ENCODE results near the gene RPN1. TPM values are rescaled to one million over a fixed set of nuclear protein-coding genes. Genes with fewer than 3 reads are reported as not detected.
"Not testable (repeated sequence)": the region's sequence is repeated elsewhere in the genome, so short reads cannot be mapped to it uniquely, and the experiment has no call there.

Gene RPN1
- total RNA-seq, 1 donor from 2014 or later: 121 TPM

GRCh38 chr3:128680603-128681368 is 30.2 kb upstream of the RPN1 start:
- peak overlapping the region; percentile 82 for H3K4me3 Mint-ChIP-seq (ENCODE audit: unreplicated experiment)
- no peaks in the 10 kb centered on the region for H3K9me3 Mint-ChIP-seq (ENCODE audit: unreplicated experiment)
- H3K27me3 Mint-ChIP-seq (ENCODE audit: unreplicated experiment): peaks cover 2% of the 10 kb centered on the region
- TF ChIP-seq CTCF (IDR thresholded peaks at IDR 0.05; ENCODE audit: partially characterized antibody, unreplicated experiment): peak; percentile 80
- H3K4me1 Mint-ChIP-seq (ENCODE audit: low read depth, unreplicated experiment): no peaks in the 10 kb centered on the region
- peak overlapping the region; percentile 98 for H3K27ac Mint-ChIP-seq (ENCODE audit: unreplicated experiment)
- peak; percentile 94 for DNase-seq
- H3K36me3 Mint-ChIP-seq (ENCODE audit: unreplicated experiment): no peaks in the 10 kb centered on the region

- no peak overlapping the region for H3K27ac Mint-ChIP-seq (ENCODE audit: unreplicated experiment)
Observed at GRCh38 chr3:128679338-128679737, 28.7 kb upstream of the RPN1 start.

GRCh38 chr3:128675802-128676201 is 25.2 kb upstream of the RPN1 start:
- not testable (repeated sequence) for DNase-seq; H3K27me3 Mint-ChIP-seq (ENCODE audit: unreplicated experiment); H3K4me1 Mint-ChIP-seq (ENCODE audit: low read depth, unreplicated experiment); H3K4me3 Mint-ChIP-seq (ENCODE audit: unreplicated experiment); H3K27ac Mint-ChIP-seq (ENCODE audit: unreplicated experiment); H3K36me3 Mint-ChIP-seq (ENCODE audit: unreplicated experiment); H3K9me3 Mint-ChIP-seq (ENCODE audit: unreplicated experiment)

More at GRCh38 chr3:128679338-128679737, 28.7 kb upstream of the RPN1 start:
- Mint-ChIP-seq H3K4me3 (ENCODE audit: unreplicated experiment) (no peak overlapping the region), H3K4me1 (ENCODE audit: low read depth, unreplicated experiment) (no peaks in the 10 kb centered on the region), H3K36me3 (ENCODE audit: unreplicated experiment) (no peaks in the 10 kb centered on the region), H3K9me3 (ENCODE audit: unreplicated experiment) (no peaks in the 10 kb centered on the region), H3K27me3 (ENCODE audit: unreplicated experiment) (peaks cover 2% of the 10 kb centered on the region)
- TF ChIP-seq CTCF (IDR thresholded peaks at IDR 0.05; ENCODE audit: partially characterized antibody, unreplicated experiment): no peak
- DNase-seq: no peak

GRCh38 chr3:128674161-128674784 is 23.7 kb upstream of the RPN1 start:
- Mint-ChIP-seq H3K27ac (ENCODE audit: unreplicated experiment) (no peak overlapping the region), H3K4me1 (ENCODE audit: low read depth, unreplicated experiment) (no peaks in the 10 kb centered on the region), H3K4me3 (ENCODE audit: unreplicated experiment) (no peak overlapping the region), H3K36me3 (ENCODE audit: unreplicated experiment) (no peaks in the 10 kb centered on the region), H3K9me3 (ENCODE audit: unreplicated experiment) (no peaks in the 10 kb centered on the region), H3K27me3 (ENCODE audit: unreplicated experiment) (no peaks in the 10 kb centered on the region)
- no peak for TF ChIP-seq CTCF (IDR thresholded peaks at IDR 0.05; ENCODE audit: partially characterized antibody, unreplicated experiment)
- no peak for DNase-seq

GRCh38 chr3:128667641-128668040 is 17.0 kb upstream of the RPN1 start:
- Mint-ChIP-seq H3K27ac (ENCODE audit: unreplicated experiment) (no peak overlapping the region), H3K9me3 (ENCODE audit: unreplicated experiment) (no peaks in the 10 kb centered on the region), H3K4me3 (ENCODE audit: unreplicated experiment) (no peak overlapping the region), H3K36me3 (ENCODE audit: unreplicated experiment) (no peaks in the 10 kb centered on the region), H3K27me3 (ENCODE audit: unreplicated experiment) (no peaks in the 10 kb centered on the region), H3K4me1 (ENCODE audit: low read depth, unreplicated experiment) (no peaks in the 10 kb centered on the region)
- DNase-seq: no peak
- no peak for TF ChIP-seq CTCF (IDR thresholded peaks at IDR 0.05; ENCODE audit: partially characterized antibody, unreplicated experiment)
